GM18951 (cell line): Measurements from ENCODE around the gene MAP3K5.
"Not testable (repeated sequence)": the region's sequence is repeated elsewhere in the genome, so short reads cannot be mapped to it uniquely, and the experiment has no call there.

Experiments
- POLR2A ChIP-seq: IDR thresholded peaks from 4 replicates; pipeline ENCODE4 v1.6.1; 2011; ENCODE audit warnings: mild to moderate bottlenecking; ENCODE audit not compliant: insufficient read length, insufficient read depth; ENCODE audit errors: extremely low read depth
- in situ Hi-C: fragments of 300-500 bp; cut with MboI; formaldehyde crosslinking; loops from one replicate; pipeline ENCODE4 v1.12.0; 2022; ENCODE audit warnings: low sequenced_read_pairs, mixed read lengths, inconsistent platforms; ENCODE audit not compliant: unreplicated experiment

MAP3K5 gene

DNA sequence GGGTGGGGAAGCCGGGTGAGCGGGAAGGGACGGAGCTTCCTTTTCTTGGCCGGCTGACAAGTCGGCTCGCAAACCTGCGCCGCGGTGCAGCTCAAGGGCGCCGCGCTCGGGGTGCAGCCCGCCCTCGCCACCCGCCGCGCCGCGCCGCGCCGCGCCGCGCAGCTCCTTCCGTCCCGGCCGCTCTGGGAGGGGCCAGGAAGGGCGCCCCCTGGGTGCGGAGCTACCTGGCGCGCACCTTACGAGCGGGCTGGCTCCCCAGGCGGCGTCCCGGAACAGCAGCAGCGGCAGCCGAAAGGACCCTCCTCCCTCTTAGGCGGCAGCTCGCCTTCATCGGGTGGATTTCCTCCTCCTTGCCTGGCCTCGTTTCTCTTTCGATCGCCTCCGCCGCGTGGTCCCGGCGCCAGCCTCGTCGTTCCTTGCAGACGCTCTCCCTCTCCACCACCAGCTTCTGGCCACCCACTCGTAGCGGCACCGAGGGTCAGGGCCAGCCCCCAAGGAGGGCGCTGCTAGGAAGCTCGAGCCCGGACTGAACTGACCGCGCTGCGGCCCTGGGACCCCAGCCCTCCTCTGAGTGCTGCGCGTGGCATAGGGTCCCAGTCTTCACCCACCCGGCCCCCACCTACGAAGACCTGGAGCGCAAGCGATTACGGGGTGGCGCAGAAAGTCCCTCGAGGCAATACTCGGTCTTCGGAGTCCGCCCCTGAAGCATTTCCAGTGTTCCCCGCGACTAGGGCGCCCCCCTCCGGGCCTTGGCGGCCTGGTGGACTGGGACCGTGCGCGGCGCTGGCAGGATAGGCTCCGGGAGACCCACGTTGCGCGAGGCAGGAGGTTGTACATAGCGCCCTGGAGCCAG, at the start of gene MAP3K5:
TSS of gene MAP3K5 (minus strand) at position 68 of the 853 bp plus-strand sequence. CDS start 320 bp downstream, outside the sequence.
- peak; percentile 51 for TF ChIP-seq POLR2A
- in situ Hi-C loops: loop anchor here (5.0 kb wide), 1 partner anchor 150 kb away; no protein-coding TSS in a partner anchor

DNA sequence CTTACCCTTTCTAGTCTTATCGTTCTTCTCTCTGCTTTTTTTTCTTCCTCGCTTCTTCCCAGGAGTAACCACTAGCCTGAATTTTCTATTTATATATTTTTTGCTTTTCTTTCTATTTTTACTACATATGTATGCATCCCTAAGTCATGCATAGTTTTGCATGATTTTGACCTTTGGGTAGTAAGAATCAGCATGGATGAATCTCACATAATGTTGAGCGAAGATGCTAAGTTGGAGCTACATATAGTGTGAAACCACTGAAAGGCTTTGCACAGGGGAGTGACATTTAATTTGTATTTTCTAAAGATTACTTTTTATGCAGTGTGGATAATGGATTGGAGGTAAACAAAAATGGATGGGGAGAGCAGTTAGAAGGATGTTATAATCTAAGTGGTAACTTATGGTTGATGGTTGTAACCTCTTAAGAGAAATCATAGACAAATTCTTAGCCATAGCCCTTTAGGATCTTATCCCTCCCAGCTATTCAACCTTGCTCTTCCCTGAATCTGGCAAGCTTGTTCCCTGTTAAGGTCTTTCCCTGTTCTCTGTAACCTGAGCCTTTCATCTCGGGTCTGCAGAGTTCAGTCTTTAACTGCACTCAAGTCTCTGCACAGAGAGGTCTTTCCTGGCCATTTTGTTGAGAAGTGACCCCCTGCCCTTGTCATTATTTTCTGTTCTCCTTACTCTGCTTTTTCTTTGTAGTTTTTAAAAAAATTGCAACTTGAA, 48.2 kb upstream of the MAP3K5 start:
- in situ Hi-C loops: no loop called here
- TF ChIP-seq POLR2A: no peak

GRCh38 chr6:136831873-136832562, 39.7 kb upstream of the MAP3K5 start:
- no peak for TF ChIP-seq POLR2A
- in situ Hi-C loops: no loop called here

DNA sequence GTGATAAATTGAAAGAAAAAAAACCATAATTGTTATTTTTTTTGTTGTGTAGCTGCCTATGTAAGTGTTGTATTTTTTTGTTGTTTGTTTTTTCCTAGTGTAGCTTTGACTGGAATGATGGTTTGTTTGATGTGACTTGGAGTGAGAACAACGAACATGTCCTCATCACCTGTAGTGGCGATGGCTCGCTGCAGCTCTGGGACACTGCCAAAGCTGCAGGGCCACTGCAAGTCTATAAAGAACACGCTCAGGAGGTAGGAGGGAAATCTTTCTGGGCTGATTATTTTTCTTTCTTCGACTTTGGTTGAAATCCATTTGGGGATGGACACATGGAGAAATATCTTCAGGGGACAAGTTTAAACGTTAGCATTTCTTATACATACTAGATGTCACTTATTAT, 33.9 kb upstream of the MAP3K5 start:
- TF ChIP-seq POLR2A: no peak
- in situ Hi-C loops: no loop called here

DNA sequence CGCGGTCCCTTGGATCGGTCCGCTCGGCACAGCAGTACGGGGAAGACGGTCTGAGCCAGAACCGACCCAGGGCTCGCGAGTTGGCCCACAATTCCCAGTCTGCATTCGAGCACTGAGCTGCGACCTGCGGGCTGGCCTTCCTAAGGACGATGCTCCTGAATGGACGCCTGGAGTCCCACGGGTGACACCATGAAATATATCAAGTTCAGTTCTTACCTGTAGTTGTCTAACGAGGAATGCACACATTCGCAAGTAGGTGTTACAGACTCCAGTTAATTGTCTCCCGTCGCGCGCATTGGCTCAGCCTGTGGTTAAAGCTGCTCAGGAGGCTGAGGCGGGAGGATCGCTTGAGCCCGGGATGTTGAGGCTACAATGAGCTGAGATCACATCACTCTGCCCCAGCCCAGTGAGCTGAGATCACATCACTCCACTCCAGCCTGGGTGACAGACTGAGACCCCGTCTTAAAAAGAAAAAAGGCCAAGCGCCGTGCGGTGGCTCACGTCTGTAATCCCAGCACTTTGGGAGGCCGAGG, 30.9 kb upstream of the MAP3K5 start:
- no peak for TF ChIP-seq POLR2A
- in situ Hi-C loops: no loop called here

DNA sequence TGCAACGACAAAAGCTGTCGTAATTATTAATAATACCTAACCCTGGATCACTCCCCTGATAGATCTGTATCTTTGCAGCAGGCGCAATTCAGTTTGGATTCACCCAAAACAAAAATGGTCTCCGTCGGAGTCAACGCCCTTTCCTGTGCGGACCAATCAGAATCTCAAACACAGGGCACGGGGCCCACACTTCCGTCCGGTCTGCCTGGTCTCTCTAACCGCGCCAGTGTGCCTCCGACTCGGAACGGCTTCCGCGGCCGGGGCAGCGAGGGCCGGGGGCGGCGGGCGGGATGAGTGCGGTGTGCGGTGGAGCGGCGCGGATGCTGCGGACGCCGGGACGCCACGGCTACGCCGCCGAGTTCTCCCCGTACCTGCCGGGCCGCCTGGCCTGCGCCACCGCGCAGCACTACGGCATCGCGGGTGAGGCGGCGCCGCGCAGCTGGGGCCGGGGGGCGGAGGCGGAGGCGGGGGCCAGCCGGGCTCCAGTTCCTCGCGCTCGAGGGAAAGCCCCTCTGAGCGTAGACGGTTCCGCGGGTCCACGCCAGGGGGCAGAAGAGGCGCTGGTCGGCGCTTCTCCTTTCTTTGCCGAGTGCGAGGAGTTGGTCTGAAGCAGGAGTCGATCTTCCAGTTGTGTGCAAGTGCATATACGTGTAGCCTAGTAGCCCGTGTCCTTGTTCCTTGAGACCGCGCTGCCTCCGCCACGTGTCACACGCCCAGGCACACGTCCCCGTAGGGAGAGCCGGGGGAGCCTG, 30.3 kb upstream of the MAP3K5 start, which contains the start of gene PEX7:
TSS of gene PEX7 (plus strand) at position 217 of the 752 bp plus-strand sequence. CDS start at position 291, 74 bp downstream.
- in situ Hi-C loops: no loop called here
- peak; percentile 77 for TF ChIP-seq POLR2A

DNA sequence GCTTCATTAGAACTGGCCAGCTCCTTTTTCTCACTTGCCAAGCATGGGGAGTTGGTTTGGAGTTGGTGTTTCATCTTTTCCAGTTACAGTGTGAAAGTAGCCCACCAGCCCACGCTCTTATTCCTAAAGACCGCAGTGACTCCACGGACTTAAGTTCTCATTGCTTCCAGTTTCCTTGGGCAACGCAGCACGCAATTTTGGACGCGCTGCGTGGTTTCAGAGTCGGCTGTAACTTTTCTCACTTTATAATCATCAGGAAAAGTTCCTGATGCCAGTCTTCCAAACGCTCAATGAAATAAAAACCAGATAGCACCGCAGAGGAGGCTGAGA, 29.7 kb upstream of the MAP3K5 start:
- in situ Hi-C loops: no loop called here
- no peak for TF ChIP-seq POLR2A

DNA sequence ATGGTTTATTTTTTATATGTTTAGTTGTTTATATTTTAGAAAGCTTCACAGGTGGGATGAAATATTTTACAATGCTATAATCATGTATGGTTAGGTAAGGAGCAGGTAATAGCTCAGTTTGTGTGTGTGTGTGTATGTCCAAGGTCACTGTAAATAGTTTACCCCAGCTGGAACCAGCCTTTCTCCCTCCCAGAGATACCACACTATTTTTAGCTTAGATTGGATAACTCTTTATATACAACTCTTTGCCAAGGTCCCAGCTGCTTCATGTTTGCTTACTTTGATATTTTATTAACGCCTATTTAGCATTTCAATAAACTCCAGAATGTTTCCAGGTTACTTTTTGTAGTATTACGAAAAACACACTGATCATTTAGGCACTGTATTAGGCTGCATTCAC, 28.3 kb upstream of the MAP3K5 start:
- no peak for TF ChIP-seq POLR2A
- in situ Hi-C loops: no loop called here

DNA sequence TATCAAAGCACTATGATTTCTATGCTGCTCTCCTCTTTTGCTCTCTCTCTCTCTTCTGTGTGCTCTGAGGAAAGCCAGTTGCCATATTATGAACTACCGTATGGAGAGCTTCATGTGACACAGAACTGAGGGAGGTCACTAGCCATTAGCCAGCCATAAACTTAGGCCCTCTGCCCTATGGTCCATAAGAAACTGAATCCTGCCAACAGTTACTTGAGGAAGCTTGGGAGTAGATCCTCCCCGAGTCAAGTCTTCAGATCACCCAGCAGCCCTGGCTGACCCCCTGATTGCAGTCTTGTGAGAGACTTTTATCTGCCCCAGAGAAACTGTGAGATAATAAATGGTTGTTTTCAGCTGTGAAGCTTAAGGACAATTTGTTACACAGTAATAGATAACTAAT, 24.4 kb upstream of the MAP3K5 start:
- in situ Hi-C loops: no loop called here
- no peak for TF ChIP-seq POLR2A

GRCh38 chr6:136815608-136816007, 23.3 kb upstream of the MAP3K5 start:
- in situ Hi-C loops: not testable (repeated sequence)

DNA sequence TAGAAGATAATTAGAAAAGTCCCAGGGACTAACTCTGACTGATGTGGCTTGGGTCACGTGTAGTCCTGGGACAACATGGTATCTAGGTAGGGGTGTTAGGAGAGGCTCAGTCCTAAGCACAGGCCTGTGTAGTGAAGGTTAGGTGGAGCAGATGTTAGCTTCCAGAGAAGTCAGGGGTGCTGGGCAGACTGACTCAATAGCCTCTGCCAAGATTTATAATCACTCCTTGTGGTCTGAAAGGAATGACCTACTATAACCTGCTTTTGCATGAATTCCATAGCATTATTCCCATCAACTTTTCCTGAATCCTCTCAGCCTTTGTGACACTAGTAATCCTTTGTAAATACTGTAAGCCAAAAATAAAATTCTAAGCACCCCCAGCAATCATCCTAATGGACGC, 19.9 kb upstream of the MAP3K5 start:
- TF ChIP-seq POLR2A: no peak
- in situ Hi-C loops: no loop called here

- TF ChIP-seq POLR2A: no peak
- in situ Hi-C loops: no loop called here
These were observed 19.0 kb upstream of the MAP3K5 start for GRCh38 chr6:136811272-136811671.

DNA sequence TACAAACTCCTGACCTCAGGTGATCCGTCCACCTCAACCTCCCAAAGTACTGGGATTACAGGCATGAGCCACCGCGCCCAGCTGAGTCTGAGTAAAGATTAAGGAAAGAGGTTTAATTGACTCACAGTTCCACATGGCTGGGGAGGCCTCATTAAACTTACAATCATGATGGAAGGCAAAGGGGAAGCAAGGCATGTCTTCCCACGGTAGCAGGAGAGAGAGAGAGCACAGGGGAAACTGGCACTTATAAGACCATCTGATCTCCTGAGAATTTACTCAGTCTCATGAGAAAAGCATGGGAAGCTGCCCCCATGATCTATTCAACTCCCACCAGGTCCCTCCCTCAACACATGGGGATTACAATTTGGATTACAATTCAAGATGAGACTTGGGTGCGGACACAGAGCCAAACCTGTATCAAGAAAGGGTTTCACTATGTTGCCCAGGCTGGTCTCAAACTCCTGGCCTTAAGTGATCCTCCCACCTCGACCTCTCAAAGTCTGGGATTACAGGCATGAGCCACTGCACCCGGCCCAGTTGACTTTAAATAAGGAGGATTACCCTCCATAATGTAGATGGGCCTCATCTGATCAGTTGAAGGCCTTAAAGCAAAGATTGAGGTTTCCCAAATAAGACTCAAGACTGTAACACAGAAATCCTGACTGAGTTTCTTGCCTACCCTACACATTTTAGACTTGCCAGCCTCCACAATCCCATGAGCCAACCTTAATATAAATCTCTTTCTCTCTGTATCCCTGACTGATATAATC, 17.0 kb upstream of the MAP3K5 start:
- TF ChIP-seq POLR2A: no peak
- in situ Hi-C loops: no loop called here
